ENCODE measurements around the gene ARGFX. TPM values are rescaled to one million over a fixed set of nuclear protein-coding genes. Genes with fewer than 3 reads are reported as not detected.

ARGFX gene
- total RNA-seq, 1 experiment from 2014 or later: not detected

GRCh38 chr3:121545574-121546455 is 21.9 kb upstream of the ARGFX start, which contains the start of gene POLQ:
POLQ (minus strand) TSS chr3:121545988; CDS start chr3:121545877, 111 bp downstream.
- BruUV-seq (replicated peaks): TSS peak; percentile 74
- CTCF ChIA-PET: interaction anchor here (0.5 to 3.5 kb wide), 27 partner anchors 8 to 1788 kb away, joined by 3 to 27 read pairs (median 3); no protein-coding TSS in a partner anchor
- peak; percentile 96 for DNase-seq (ENCODE audit: unreplicated experiment)
- peak within 1 kb of the TSS; percentile 75 for H3K4me3 Mint-ChIP-seq (ENCODE audit: unreplicated experiment)
- TF ChIP-seq CTCF (IDR thresholded peaks at IDR 0.05; ENCODE audit: unreplicated experiment): no peak
- H3K4me1 Mint-ChIP-seq (ENCODE audit: insufficient read depth, unreplicated experiment): peaks cover 16% of the 10 kb centered on the region
- peak within 1 kb of the TSS; percentile 82 for H3K27ac Mint-ChIP-seq (ENCODE audit: low read depth, unreplicated experiment)
- no peaks in the 10 kb centered on the region for H3K27me3 Mint-ChIP-seq (ENCODE audit: insufficient read depth, unreplicated experiment)
- POLR2A ChIA-PET: interaction anchor here (0.6 to 2.9 kb wide), 20 partner anchors 19 to 1721 kb away, joined by 3 to 14 read pairs (median 4); partner anchors contain the start of genes FAM162A, GOLGB1, MIX23 and WDR5B
- intact Hi-C loops (cut with micrococcal nuclease): loop anchor here (1.0 to 10.0 kb wide), 6 partner anchors 289 to 810 kb away; partner anchors contain the start of genes EAF2 and IQCB1
- no peaks in the 10 kb centered on the region for H3K36me3 Mint-ChIP-seq (ENCODE audit: insufficient read depth, unreplicated experiment)
- H3K9me3 Mint-ChIP-seq (ENCODE audit: unreplicated experiment): no peaks in the 10 kb centered on the region

GRCh38 chr3:121552379-121552778 is 15.4 kb upstream of the ARGFX start:
- ChIA-PET CTCF (interaction anchor here (0.7 to 1.3 kb wide), 2 partner anchors 9 to 97 kb away, joined by 3 to 6 read pairs; no protein-coding TSS in a partner anchor), POLR2A (no interaction called here)
- Mint-ChIP-seq H3K9me3 (ENCODE audit: unreplicated experiment) (peaks cover 7% of the 10 kb centered on the region), H3K4me3 (ENCODE audit: unreplicated experiment) (no peak overlapping the region), H3K27ac (ENCODE audit: low read depth, unreplicated experiment) (no peak overlapping the region), H3K27me3 (ENCODE audit: insufficient read depth, unreplicated experiment) (no peaks in the 10 kb centered on the region), H3K36me3 (ENCODE audit: insufficient read depth, unreplicated experiment) (no peaks in the 10 kb centered on the region), H3K4me1 (ENCODE audit: insufficient read depth, unreplicated experiment) (peaks cover 8% of the 10 kb centered on the region)
- no TSS peak for BruUV-seq (replicated peaks)
- no peak for DNase-seq (ENCODE audit: unreplicated experiment)
- no peak for TF ChIP-seq CTCF (IDR thresholded peaks at IDR 0.05; ENCODE audit: unreplicated experiment)
- intact Hi-C loops (cut with micrococcal nuclease): no loop called here

- H3K27me3 Mint-ChIP-seq (ENCODE audit: insufficient read depth, unreplicated experiment): no peaks in the 10 kb centered on the region
- no TSS peak for BruUV-seq (replicated peaks)
- POLR2A ChIA-PET: no interaction called here
- no peak for TF ChIP-seq CTCF (IDR thresholded peaks at IDR 0.05; ENCODE audit: unreplicated experiment)
- no peak for DNase-seq (ENCODE audit: unreplicated experiment)
- CTCF ChIA-PET: interaction anchor here (0.6 to 1.3 kb wide), 4 partner anchors 9 to 96 kb away, joined by 3 to 6 read pairs (median 4); no protein-coding TSS in a partner anchor
- intact Hi-C loops (cut with micrococcal nuclease): no loop called here
- peaks cover 8% of the 10 kb centered on the region for H3K4me1 Mint-ChIP-seq (ENCODE audit: insufficient read depth, unreplicated experiment)
- no peak overlapping the region for H3K27ac Mint-ChIP-seq (ENCODE audit: low read depth, unreplicated experiment)
- no peak overlapping the region for H3K4me3 Mint-ChIP-seq (ENCODE audit: unreplicated experiment)
- no peaks in the 10 kb centered on the region for H3K36me3 Mint-ChIP-seq (ENCODE audit: insufficient read depth, unreplicated experiment)
- H3K9me3 Mint-ChIP-seq (ENCODE audit: unreplicated experiment): peaks cover 7% of the 10 kb centered on the region
These were observed 15.0 kb upstream of the ARGFX start for GRCh38 chr3:121552797-121553196.

DNA sequence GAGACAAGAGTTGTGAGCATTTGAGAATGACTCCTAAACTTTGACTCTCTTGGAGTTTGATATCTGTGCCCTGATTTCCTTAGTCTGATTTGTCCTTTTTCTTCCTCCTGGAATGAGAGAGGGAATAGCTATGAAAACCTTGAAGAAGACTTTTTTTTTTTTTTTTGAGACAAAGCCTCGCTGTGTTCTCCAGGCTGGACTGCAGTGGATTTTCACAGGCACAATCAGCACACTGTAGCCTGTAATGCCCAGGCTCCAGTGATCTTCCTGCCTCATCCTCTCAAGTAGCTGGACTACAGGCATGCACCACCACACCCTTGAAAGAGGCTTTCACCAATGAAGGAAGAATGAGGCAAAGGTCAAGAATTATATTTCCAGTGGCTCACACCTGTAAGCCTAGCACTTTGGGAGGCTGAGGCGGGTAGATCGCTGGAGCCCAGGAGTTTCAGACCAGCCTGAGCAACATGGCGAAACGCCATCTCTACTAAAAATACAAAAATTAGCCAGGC is 10.3 kb upstream of the ARGFX start:
- no peak overlapping the region for H3K27ac Mint-ChIP-seq (ENCODE audit: low read depth, unreplicated experiment)
- peaks cover 7% of the 10 kb centered on the region for H3K9me3 Mint-ChIP-seq (ENCODE audit: unreplicated experiment)
- BruUV-seq (replicated peaks): no TSS peak
- ChIA-PET CTCF (interaction anchor here (0.6 to 1.4 kb wide), 4 partner anchors 11 to 709 kb away, joined by 3 to 12 read pairs (median 4); partner anchors contain the start of gene POLQ), POLR2A (no interaction called here)
- H3K27me3 Mint-ChIP-seq (ENCODE audit: insufficient read depth, unreplicated experiment): no peaks in the 10 kb centered on the region
- no peak overlapping the region for H3K4me3 Mint-ChIP-seq (ENCODE audit: unreplicated experiment)
- peaks cover 14% of the 10 kb centered on the region for H3K4me1 Mint-ChIP-seq (ENCODE audit: insufficient read depth, unreplicated experiment)
- TF ChIP-seq CTCF (IDR thresholded peaks at IDR 0.05; ENCODE audit: unreplicated experiment): no peak
- intact Hi-C loops (cut with micrococcal nuclease): no loop called here
- no peak for DNase-seq (ENCODE audit: unreplicated experiment)
- no peaks in the 10 kb centered on the region for H3K36me3 Mint-ChIP-seq (ENCODE audit: insufficient read depth, unreplicated experiment)
